ENCODE results near the gene PPP1R36.

PPP1R36 gene

DNA sequence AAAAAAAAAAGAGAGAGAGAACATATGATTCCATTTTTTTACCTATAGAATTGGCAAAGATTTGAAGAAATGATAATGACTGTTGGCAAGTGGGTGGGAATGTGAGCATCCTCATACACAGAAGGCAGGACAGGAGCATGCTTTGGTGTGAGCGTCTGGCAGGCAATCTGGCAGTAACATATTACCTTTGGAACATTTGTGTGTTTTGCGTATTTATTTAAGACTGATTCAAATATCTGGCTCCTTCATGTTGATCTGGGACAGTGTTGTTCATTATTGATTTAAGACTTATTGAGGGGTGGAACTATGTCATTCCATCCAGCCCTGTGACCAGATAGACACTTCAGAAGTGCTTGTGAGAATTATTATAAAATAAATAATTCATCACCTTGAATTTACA lies 53.1 kb downstream of the PPP1R36 start:
- H3K79me2 ChIP-seq (ENCODE audit: low read length): no peaks in the 10 kb centered on the region
- no peak overlapping the region for H3K9ac ChIP-seq (ENCODE audit: low read length)
- no peaks in the 10 kb centered on the region for H3K36me3 ChIP-seq (replicated peaks; ENCODE audit: insufficient read depth, low read length)
- no peaks in the 10 kb centered on the region for H4K20me1 ChIP-seq (ENCODE audit: insufficient read depth, low read length)
- TF ChIP-seq EZH2 (optimal IDR thresholded peaks at IDR 0.05; ENCODE audit: low read depth, low read length) (no peak), EZH2phosphoT487 (IDR thresholded peaks at IDR 0.05; ENCODE audit: low read length) (no peak)
- TF ChIP-seq, protein P1, sequence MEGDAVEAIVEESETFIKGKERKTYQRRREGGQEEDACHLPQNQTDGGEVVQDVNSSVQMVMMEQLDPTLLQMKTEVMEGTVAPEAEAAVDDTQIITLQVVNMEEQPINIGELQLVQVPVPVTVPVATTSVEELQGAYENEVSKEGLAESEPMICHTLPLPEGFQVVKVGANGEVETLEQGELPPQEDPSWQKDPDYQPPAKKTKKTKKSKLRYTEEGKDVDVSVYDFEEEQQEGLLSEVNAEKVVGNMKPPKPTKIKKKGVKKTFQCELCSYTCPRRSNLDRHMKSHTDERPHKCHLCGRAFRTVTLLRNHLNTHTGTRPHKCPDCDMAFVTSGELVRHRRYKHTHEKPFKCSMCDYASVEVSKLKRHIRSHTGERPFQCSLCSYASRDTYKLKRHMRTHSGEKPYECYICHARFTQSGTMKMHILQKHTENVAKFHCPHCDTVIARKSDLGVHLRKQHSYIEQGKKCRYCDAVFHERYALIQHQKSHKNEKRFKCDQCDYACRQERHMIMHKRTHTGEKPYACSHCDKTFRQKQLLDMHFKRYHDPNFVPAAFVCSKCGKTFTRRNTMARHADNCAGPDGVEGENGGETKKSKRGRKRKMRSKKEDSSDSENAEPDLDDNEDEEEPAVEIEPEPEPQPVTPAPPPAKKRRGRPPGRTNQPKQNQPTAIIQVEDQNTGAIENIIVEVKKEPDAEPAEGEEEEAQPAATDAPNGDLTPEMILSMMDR (IDR thresholded peaks at IDR 0.05; ENCODE audit: low read length): no peak
- no peaks in the 10 kb centered on the region for H3F3A ChIP-seq (ENCODE audit: insufficient read depth, low read length)
- no peaks in the 10 kb centered on the region for H3K9me2 ChIP-seq (replicated peaks; ENCODE audit: insufficient read depth, low read length)
- no peaks in the 10 kb centered on the region for H3K27me3 ChIP-seq (replicated peaks; ENCODE audit: insufficient read depth, low read length)
- no peak for DNase-seq
- no peak overlapping the region for H3K4me2 ChIP-seq (ENCODE audit: low read depth, low read length)
- H3K9me3 ChIP-seq (replicated peaks; ENCODE audit: insufficient read depth, low read length): no peaks in the 10 kb centered on the region
- H3K27ac ChIP-seq (ENCODE audit: low read length): no peak overlapping the region
- H2AFZ ChIP-seq (ENCODE audit: low read length): no peak overlapping the region
- H3K4me1 ChIP-seq (ENCODE audit: low read length): peaks cover 5% of the 10 kb centered on the region; the same call in 1 of the 2 replicates
- H3K4me3 ChIP-seq (ENCODE audit: low read length): no peak overlapping the region

- Histone ChIP-seq H4K20me1 (ENCODE audit: insufficient read depth, low read length) (no peaks in the 10 kb centered on the region), H3K79me2 (ENCODE audit: low read length) (no peaks in the 10 kb centered on the region), H3K4me3 (ENCODE audit: low read length) (no peak overlapping the region), H3K27ac (ENCODE audit: low read length) (no peak overlapping the region), H3K9me3 (replicated peaks; ENCODE audit: insufficient read depth, low read length) (no peaks in the 10 kb centered on the region), H3F3A (ENCODE audit: insufficient read depth, low read length) (no peaks in the 10 kb centered on the region), H3K27me3 (replicated peaks; ENCODE audit: insufficient read depth, low read length) (no peaks in the 10 kb centered on the region), H3K9ac (ENCODE audit: low read length) (no peak overlapping the region), H3K4me2 (ENCODE audit: low read depth, low read length) (no peak overlapping the region), H2AFZ (ENCODE audit: low read length) (no peak overlapping the region), H3K4me1 (ENCODE audit: low read length) (no peaks in the 10 kb centered on the region), H3K9me2 (replicated peaks; ENCODE audit: insufficient read depth, low read length) (no peaks in the 10 kb centered on the region), H3K36me3 (replicated peaks; ENCODE audit: insufficient read depth, low read length) (no peaks in the 10 kb centered on the region)
- DNase-seq: no peak
- TF ChIP-seq EZH2phosphoT487 (IDR thresholded peaks at IDR 0.05; ENCODE audit: low read length): no peak
- TF ChIP-seq, protein P1 (IDR thresholded peaks at IDR 0.05; ENCODE audit: low read length): no peak
- TF ChIP-seq EZH2 (optimal IDR thresholded peaks at IDR 0.05; ENCODE audit: low read depth, low read length): no peak
Measured at GRCh38 chr14:64604001-64604400, 54.2 kb downstream of the PPP1R36 start.

DNA sequence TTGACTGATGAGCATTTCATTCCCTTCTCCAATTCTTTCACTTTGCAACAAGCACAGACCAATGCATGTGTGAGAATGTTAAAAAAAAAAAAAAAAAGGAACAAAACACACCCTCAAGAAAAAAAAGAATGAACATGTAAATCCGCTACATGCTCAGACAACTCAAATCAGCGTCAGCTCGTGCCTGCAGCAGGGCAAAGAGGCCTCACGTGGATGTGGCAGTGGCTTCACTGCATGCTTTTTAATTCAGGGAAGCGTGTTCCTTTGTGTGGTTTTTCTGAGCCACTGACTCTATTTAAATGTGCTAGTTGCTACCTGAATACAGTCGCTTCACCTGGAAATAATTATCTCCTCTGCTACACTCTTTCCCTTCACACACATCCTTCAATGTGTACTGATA lies 55.1 kb downstream of the PPP1R36 start:
- Histone ChIP-seq H3K27me3 (replicated peaks; ENCODE audit: insufficient read depth, low read length) (no peaks in the 10 kb centered on the region), H3K4me3 (ENCODE audit: low read length) (no peak overlapping the region), H3K9me2 (replicated peaks; ENCODE audit: insufficient read depth, low read length) (no peaks in the 10 kb centered on the region), H3K9ac (ENCODE audit: low read length) (no peak overlapping the region), H3K79me2 (ENCODE audit: low read length) (no peaks in the 10 kb centered on the region), H3K36me3 (replicated peaks; ENCODE audit: insufficient read depth, low read length) (no peaks in the 10 kb centered on the region), H4K20me1 (ENCODE audit: insufficient read depth, low read length) (no peaks in the 10 kb centered on the region), H3F3A (ENCODE audit: insufficient read depth, low read length) (no peaks in the 10 kb centered on the region), H3K4me2 (ENCODE audit: low read depth, low read length) (no peak overlapping the region), H2AFZ (ENCODE audit: low read length) (no peak overlapping the region), H3K4me1 (ENCODE audit: low read length) (no peaks in the 10 kb centered on the region), H3K9me3 (replicated peaks; ENCODE audit: insufficient read depth, low read length) (no peaks in the 10 kb centered on the region), H3K27ac (ENCODE audit: low read length) (no peak overlapping the region)
- no peak for TF ChIP-seq EZH2phosphoT487 (IDR thresholded peaks at IDR 0.05; ENCODE audit: low read length)
- TF ChIP-seq, protein P1 (IDR thresholded peaks at IDR 0.05; ENCODE audit: low read length): no peak
- no peak for TF ChIP-seq EZH2 (optimal IDR thresholded peaks at IDR 0.05; ENCODE audit: low read depth, low read length)
- DNase-seq: no peak
